NCI-H1048 (cell line): ENCODE measurements around the gene MARCHF9.

Experiments
- DNase-seq: peaks from one replicate; lab custom pipeline; 2025; lab: John Stamatoyannopoulos, UW

MARCHF9 gene

GRCh38 chr12:57737467-57738460, 17.1 kb upstream of the MARCHF9 start:
- DNase-seq = no peak

- DNase-seq = no peak
Measured at GRCh38 chr12:57738661-57739237, 16.2 kb upstream of the MARCHF9 start, which contains the start of gene AGAP2. TSS of gene AGAP2 (minus strand) at chr12:57738742. CDS start at chr12:57738246, 496 bp downstream.

- DNase-seq = no peak
Measured at GRCh38 chr12:57739387-57739786, 15.5 kb upstream of the MARCHF9 start.

- DNase-seq = no peak
Measured at GRCh38 chr12:57739914-57740538, 14.9 kb upstream of the MARCHF9 start.

GRCh38 chr12:57740656-57741412, 14.1 kb upstream of the MARCHF9 start:
- no peak for DNase-seq

GRCh38 chr12:57741413-57741789, 13.5 kb upstream of the MARCHF9 start:
- DNase-seq = no peak

- DNase-seq = no peak
Measured at GRCh38 chr12:57741844-57742738, 12.8 kb upstream of the MARCHF9 start.

- no peak for DNase-seq
Measured at GRCh38 chr12:57743769-57744168, 11.1 kb upstream of the MARCHF9 start.

- peak; percentile 69 for DNase-seq
Measured at GRCh38 chr12:57744194-57744776, 10.6 kb upstream of the MARCHF9 start.

GRCh38 chr12:57744777-57745484, 10.0 kb upstream of the MARCHF9 start, which contains the start of gene TSPAN31:
TSS of gene TSPAN31 (plus strand) at chr12:57745039. CDS start at chr12:57745155, 116 bp downstream.
- peak; percentile 90 for DNase-seq

- DNase-seq = no peak
Measured at GRCh38 chr12:57745485-57745881, 9.4 kb upstream of the MARCHF9 start.

- no peak for DNase-seq
Measured at GRCh38 chr12:57746025-57746424, 8.9 kb upstream of the MARCHF9 start.

- no peak for DNase-seq
Measured at GRCh38 chr12:57749061-57749460, 5.8 kb upstream of the MARCHF9 start.

GRCh38 chr12:57750561-57751431, 4.1 kb upstream of the MARCHF9 start:
- DNase-seq = no peak

- DNase-seq = no peak
Measured at GRCh38 chr12:57751432-57751787, 3.5 kb upstream of the MARCHF9 start.

GRCh38 chr12:57751788-57752667, 2.9 kb upstream of the MARCHF9 start, which contains the start of gene CDK4:
TSS of gene CDK4 (minus strand) at chr12:57752310. CDS start at chr12:57751717, 593 bp downstream.
- peak; percentile 97 for DNase-seq

- DNase-seq = no peak
Measured at GRCh38 chr12:57752668-57753000, 2.3 kb upstream of the MARCHF9 start.
